Activated CD8-positive, alpha-beta memory T cell treated with anti-CD3 and anti-CD28 coated beads for 4 hours (primary cell): ENCODE measurements around the gene SCNN1A.

Source experiments
- DNase-seq, 2 donors: peaks; one replicate each; pipeline ENCODE4 v3.0.0-alpha.2; 2020; ENCODE audit warnings: low read depth in 2 of 2

SCNN1A gene

DNA sequence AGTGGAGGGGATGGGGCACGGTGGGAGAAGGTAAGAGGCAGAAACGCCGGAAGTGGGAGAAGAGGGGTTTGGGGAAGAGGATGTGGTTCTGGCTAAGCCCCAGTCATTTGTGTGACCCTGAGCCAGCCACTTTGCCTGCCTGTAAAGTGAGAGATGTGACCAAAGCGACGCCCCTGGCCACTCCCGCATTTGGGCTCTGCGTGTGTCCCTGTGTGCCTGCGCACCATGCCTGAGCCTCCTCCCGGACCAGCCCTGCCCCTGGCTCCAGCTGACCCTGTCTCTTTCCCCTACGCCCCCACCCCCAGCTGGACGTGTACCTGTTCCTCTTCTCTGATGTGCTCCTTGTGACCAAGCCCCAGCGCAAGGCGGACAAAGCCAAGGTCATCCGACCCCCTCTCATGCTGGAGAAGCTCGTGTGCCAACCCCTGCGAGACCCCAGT, 56.9 kb downstream of the SCNN1A start:
- DNase-seq: no peak

DNA sequence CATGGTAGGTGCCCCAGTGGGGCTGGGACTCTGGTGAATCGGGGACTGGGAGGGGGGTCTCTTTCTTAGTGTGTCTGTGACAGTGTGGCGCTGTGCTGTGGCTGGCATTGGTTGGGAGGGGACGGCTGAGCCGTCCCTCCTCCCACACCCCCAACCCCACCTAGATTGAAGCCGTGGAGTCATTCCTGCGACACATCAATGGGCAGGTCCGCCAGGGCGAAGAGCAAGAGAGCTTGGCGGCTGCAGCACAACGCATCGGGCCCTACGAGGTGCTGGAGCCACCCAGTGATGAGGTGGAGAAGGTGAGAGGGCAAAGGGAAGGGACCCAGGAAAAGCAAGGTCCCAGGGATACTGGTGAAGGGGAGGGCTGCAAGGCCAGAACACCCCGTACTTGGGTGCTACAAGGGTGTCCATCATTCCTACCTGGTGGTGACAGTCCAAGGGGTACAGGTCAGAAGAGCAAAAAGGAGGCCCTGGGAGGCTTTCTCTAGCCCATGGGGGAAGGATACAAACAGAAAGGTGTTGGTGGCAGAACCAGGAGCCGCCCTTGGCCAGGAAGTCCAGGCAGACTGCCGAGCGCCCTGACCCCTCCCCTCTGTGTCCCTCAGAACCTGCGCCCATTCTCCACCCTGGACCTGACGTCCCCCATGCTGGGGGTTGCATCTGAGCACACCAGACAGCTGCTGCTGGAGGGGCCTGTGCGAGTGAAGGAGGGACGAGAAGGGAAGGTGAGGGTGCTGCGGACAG, 57.5 kb downstream of the SCNN1A start:
- no peak for DNase-seq

DNA sequence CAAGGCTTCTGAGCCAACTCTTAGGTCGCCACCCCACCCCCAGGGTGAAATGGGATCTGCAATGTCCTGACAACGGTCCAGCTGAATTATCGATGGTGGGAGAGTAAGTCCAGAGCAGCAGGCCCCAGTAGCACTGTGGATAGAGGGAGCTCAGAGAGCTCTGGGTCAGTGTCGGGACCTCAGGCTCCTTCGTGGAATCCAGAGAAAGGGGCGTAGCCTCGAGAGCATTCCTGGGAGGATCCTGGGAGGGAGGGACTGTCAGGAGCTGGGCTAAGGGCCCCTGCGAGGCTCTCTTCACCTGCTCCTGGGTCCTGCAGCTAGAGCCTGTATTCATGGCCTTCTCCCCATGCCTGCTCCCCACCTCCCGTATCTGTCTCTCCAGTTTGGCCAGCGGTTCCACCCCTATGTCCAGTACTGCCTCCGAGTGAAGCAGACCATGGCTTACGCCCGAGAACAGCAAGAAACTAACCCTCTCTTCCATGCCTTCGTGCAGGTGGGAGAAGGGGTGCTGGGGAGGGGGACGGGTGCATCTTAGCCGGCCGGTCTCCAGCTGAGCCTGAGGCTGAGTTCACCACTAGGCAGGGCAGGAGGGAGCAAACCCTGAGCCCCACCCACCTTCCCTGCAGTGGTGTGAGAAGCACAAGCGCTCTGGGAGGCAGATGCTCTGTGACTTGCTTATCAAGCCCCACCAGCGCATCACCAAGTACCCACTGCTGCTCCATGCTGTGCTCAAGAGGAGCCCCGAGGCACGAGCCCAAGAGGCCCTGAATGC, 58.3 kb downstream of the SCNN1A start:
- no peak for DNase-seq

DNA sequence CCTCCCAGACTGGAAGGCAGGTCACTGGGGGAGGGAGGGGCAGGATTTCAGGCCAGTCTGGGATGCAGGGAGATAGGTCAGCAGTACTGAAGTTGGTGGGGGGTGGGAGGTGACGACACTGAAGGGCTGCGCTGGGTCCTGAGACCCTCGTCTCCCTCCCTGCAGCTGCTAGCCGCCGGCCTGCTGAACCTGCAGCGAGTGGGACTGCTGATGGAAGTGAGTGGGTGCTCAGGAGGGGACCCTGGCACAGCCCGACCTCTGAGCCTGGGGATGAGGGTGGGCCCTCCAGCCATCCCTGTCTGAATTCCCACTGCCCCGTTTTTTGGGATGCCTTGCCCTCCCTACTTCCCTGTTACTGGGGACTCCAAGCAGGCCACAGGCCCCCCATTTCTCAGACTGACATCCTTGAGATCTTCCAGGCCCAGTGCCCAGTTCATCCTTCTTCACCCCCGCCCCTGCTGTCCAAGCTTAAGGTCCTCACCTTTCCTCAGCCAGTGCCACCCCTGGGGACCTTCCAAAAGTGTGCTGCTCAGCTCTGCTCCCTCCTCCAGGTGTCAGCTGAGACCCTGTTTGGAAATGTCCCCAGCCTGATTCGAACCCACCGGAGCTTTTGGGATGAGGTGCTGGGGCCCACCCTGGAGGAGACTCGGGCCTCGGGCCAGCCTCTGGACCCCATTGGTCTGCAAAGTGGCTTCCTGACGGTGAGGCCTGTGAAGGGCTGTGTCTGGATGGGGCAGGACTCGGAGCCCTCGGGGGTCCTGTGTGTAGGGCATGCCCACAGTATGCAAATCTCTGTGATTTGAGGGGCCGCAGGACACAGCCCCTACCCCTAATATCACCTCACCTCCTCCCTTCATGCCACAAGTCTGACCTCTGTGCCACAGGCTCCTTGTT, 59.4 kb downstream of the SCNN1A start:
- no peak for DNase-seq

DNA sequence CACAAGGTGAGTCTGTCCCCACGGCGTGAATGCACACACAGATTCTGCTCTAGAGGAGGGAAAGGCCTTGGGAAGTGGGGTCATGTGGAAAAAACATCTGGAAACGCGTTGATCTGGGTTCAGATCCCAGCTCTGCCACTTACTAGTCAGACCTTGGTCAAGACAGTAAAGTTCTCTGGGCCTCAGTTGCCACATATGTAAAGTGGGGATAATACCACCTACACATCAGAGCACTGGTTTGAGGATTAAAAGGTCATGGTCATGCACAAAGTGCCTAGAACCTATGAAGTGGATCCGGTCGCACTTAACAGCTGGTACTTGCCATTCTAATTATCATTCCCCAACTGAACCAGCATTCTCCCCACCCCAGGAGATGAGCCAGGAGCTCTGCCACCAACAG, 60.2 kb downstream of the SCNN1A start:
- no peak for DNase-seq

DNA sequence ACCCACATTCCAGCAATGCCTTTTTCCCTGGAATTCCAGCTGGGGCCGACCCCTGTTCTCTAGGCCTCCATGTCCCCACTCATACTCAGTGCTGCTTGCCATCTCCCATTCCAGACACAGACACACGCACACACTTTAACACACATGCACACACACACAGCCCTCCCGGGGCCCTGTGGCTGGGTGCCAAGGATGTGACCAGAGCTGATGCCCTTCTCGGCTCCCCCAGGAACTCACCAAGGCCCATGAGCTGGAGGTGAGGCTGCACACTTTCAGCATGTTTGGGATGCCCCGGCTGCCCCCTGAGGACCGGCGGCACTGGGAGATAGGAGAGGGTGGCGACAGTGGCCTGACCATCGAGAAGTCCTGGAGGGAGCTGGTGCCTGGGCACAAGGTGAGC, 60.6 kb downstream of the SCNN1A start:
- no peak for DNase-seq

DNA sequence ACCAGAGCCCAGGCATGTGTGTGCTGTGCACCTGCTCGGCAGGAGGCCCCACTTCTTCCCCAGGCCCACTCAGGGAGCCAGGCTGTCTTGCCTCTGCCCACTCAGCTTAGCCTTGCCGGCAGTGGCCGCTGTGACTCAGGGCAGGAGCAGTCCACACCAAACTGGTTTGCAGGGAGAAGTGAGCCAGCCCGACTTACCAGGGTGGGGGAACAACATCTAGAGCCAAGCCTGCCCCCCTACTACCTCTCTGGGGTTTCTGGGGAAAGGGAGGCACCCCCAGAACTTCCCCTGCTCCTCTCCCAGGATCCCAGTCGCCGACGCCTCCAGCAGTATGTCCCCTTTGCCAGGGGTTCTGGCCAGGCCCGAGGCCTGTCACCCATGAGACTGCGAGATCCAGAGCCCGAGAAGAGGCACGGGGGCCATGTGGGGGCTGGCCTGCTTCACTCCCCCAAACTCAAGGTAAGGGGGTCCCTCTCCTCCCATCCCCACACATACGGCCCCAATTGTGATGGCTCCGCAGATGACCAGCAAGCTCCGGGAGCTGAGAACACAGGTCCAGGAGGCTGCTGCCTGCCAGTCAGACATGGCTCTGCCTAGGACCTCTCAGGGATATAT, 61.9 kb downstream of the SCNN1A start:
- no peak for DNase-seq

DNA sequence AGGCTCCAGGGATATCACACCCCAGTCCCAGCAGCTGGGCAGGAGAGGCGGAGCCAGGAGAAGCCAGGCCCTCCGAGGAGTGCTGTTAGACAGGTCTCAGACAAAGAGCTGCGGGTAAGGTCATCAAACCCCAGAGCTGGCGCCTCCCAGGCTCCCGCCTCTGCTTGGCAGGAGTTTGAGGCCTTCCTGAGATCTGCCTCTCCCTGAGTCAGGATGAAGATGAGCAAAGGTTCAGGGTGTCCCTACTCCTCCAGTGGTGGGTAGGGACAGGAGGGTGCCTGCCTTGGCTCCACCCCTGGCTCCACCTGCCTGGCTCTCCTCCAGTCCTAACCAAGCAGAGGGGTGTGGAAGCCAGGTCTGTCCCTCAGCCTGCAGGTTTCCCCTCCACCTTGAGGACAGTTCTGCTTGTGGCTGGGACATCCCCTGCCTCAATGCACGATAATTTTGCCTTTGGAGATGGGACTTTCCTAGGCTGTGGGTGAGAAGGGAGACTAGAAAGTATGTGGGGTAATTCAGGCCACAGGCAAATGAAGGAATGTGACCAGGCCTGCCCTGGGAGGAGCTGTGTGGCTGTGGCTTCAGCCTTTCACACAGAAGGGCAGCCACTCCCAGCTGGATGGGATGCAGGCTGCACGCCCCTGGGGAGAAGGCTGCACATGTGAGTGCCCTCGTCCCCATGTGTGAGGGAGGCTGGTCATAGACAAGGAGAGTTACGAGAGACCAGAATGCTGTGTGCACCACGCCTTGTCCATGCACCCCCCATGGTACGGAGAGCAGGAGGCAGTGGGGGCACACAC, 62.6 kb downstream of the SCNN1A start:
- DNase-seq: no peak

DNA sequence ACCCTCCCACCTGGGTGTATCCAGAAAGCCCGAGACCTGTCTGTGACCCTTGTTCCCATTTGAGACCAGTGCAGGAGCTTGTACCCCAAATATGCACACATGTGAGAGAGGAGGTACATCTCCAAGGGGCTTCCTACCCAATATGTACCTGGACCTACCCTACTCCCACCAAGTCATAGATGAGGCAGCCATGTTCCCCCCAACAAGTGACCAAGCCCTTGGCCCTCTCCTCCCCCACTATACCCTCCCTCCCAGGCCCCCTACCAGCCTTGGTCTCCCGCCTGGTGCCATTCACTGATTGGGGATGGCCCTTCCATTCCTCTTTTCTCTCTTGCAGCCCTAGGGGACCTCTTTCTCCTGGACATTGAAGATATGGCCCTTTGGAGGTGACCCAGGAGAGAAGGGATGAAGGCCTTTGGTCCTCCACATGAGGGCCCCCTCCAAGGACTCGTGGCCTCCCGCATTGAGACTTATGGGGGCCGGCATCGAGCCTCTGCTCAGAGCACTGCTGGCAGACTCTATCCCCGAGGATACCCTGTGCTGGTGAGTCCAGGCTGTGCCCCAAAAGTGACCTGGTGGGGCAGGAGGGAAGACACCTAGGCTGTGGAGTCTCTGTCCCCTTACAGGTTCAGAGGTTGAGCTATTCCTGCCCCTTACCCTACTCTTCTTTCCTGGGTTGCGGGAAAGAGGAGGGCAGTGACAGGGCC, 63.4 kb downstream of the SCNN1A start:
- no peak for DNase-seq

DNA sequence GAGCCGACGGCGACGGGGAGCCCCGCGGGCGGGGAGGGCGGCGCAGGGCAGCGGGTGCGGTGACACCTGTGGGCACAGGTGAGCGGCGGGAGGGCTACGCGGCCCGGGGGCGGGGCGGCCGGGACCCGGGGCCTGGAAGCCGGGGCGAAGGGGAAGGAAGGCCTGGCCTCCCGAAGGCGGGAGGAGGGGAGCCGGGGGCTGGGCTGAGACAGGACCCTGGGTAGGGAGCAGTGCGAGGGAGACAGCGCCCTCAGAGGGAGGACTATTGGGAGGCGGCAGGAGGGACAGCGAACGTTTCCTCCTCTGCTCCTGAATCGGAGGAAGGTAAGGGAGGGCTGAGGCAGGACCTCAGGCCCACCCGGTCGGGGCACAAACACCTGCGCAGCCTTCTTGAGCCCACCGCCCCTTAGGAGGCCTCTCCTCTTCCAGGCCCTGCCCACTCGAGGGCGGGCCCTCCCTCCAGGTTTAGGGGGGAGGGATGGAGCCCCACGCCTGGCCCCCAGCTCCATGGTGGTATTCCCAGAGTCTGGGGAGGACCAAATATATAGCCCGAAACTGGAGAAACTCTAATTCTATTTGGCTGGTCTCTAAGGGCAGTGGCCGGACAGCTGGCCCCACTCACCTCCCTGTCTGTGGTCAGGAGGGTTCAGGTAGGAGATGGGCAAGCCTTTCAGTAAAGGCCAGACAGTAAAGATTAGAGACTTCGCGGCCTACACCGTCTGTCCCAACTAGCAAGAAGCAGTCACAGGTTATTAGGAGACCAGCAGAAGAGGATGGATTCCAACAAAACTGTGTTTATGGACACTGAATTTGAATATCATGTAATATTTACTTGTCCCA, 64.4 kb downstream of the SCNN1A start:
- no peak for DNase-seq

DNA sequence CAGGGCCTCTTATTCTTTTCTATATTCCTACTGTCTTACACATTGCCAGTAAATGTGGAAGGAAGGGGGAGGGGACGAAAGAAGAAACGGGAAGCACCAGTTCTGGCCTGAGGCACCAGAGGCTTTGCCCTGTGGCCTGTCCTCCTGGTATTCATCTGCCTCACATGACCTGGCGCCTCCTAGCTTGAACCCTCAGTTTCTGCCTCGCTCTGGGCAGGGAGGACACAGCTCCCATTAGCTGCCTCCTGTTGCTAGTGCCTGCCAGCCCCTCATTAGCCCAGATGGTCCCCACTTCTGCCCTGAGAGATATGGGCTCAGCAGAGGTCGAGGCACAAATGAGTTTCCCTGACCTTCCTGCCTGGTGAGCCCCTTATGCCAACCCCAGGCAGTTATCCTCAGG, 67.8 kb downstream of the SCNN1A start:
- no peak for DNase-seq

DNA sequence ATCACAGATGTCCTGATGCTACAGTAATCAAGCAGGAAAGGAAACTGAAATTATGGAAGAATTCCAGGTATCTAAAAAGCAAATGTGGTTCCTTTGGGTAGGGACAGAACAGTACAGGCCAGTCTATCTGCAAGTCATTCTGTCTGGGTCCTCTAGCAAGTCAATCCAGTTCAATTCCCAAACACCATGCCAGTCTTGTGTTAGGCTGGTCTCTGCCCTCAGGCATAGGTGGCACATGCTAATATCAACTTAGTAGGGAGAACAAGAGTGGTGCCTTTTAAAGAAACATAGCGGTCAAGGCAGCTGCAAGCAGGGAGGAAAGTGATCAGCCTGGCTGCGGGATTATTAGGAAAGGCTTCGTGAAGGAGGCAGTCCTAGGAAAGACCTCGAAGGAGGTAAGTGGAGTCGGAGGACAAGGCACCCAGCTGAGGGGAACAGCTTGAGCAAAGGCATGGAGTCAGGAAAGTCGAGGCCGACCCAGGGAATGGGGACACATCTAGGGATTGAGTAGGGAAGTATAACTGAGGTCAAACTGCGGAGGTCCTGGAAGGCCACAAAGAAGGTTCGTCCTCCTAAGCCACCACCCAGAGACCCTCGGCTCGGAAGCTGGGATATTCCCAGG, 68.7 kb downstream of the SCNN1A start:
- no peak for DNase-seq

DNA sequence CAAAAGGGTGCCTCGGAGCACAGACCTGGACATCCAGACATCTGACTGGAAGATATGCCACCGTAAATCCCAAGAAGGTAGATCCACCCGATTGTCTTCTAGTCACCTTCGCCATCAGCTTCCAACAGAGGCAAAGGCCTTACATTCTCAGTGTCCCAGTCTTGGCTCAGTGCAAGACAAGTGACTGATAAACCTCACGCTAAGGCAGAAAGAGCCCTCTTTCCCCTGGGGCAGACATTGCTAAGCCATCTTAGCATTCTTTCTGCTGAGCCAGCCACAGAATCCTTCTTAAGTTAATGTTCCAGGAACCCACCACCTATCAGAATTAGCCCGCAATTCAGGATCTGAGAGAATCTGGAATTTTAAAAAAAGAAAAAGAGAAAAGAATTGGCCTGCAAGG, 69.2 kb downstream of the SCNN1A start:
- DNase-seq: no peak

DNA sequence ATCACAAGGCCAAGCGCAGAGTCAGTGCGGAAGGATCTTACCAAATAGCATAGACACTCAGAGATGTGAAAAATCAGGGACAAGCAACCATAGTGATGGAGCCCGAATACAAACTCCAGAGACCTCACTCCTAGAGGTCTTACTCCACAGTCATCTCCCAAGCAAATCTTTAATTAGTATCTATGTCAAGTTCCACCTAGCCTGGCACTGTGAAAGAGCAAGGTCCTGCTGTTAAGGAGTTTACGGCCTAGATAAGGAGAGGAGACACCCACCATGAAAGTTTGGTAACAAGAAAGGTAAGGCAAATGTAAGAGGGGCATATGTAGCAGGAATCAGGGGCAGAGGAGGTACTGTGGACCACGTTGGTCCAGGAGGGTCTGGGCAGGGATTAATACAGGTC, 72.3 kb downstream of the SCNN1A start:
- no peak for DNase-seq

DNA sequence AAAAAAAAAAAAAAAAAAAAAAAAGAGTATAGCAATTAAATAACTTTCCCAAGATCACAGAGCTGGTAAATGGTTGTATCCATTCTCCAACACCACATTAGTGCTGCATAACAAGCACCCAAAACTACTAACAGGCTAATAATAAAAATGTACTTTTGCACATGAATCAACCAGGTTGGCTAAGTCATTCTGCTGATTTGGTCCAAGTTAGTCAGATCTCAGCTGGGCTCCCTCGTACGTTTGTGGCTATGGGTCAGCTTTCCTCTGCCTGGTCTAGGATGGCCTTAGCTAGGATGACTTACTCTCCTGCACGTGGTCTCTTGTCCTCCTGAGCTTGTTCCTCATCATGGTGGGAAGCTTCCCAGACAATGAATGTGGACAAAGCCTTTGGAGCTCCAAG, 72.7 kb downstream of the SCNN1A start:
- no peak for DNase-seq

DNA sequence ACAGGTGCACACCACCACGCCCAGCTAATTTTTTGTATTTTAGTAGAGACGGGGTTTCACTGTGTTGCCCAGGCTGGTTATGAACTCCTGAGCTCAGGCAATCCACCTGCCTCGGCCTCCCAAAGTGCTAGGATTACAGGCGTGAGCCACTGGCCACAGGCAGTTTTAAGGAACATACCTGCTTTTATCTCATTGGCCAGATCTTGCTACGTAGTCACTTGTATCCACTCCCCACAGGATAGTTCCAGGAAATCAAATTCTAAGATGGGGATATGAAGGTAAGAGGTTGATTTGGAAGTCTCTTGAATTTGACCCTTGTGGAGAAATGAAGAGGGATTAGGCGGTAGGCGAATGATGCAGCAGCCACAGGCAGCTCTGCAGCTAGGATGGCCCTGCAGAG, 73.6 kb downstream of the SCNN1A start:
- no peak for DNase-seq

DNA sequence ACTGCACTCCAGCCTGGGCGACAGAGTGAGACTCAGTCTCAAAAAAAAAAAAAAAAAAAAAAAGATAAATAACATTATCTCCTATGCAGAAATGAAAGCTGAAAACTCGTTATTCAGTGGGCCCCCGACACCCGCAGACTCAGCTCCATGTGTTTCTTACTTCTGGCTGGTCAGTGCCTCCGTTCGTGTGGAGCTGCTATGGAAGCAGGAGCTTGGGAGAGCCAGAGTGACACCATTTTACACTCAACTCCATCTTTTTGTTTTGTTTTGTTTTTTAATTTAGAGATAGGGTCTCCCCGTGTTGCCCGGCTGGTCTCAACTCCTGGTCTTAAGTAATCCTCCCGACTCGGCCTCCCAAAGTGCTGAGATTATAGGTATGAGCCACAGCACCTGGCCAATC, 78.2 kb downstream of the SCNN1A start:
- no peak for DNase-seq
